Activated CD4-positive, alpha-beta T cell treated with anti-CD3 and anti-CD28 coated beads for 36 hours (primary cell): ENCODE measurements around the gene ALPP. TPM values are rescaled to one million over a fixed set of nuclear protein-coding genes. Genes with fewer than 3 reads are reported as not detected.
"Not testable (repeated sequence)": the region's sequence is repeated elsewhere in the genome, so short reads cannot be mapped to it uniquely, and the experiment has no call there.

ENCODE experiments used
- ATAC-seq: fragments of 200-7000 bp; cut with Tn5 transposase; one replicate; pipeline ENCODE4 v1.10.0; 2021; ENCODE audit warnings: mild to moderate bottlenecking, moderate library complexity
- CTCF ChIA-PET: fragments of 350-600 bp; sonication (Branson Sonifier 250); formaldehyde crosslinking; loops from one replicate; lab custom pipeline; 2021; ENCODE audit warnings: antibody characterized with exemption; lab: Charles Lee
- POLR2A ChIA-PET: fragments of 350-600 bp; sonication (Branson Sonifier 250); formaldehyde crosslinking; loops from one replicate; lab custom pipeline; 2021; ENCODE audit warnings: antibody characterized with exemption, inconsistent platforms; lab: Charles Lee
- DNase-seq: peaks from one replicate; pipeline ENCODE4 v3.0.0-alpha.2; 2020
- H3K27ac Mint-ChIP-seq: one replicate; pipeline ENCODE4 v1.8.0; 2021; ENCODE audit warnings: mixed read lengths
- H3K27me3 Mint-ChIP-seq: one replicate; pipeline ENCODE4 v1.8.0; 2021; ENCODE audit warnings: mixed read lengths
- H3K36me3 Mint-ChIP-seq: one replicate; pipeline ENCODE4 v1.8.0; 2021; ENCODE audit warnings: low read depth, mixed read lengths
- H3K4me1 Mint-ChIP-seq: one replicate; pipeline ENCODE4 v1.8.0; 2021; ENCODE audit warnings: mixed read lengths
- H3K4me3 Mint-ChIP-seq: one replicate; pipeline ENCODE4 v1.8.0; 2021; ENCODE audit warnings: mild to moderate bottlenecking, moderate library complexity, mixed read lengths
- H3K9me3 Mint-ChIP-seq: one replicate; pipeline ENCODE4 v1.8.0; 2021; ENCODE audit warnings: low read depth, mixed read lengths
- intact Hi-C, 2 experiments: fragments of 100-400 bp; cut with DNase I in 1 of 2; cut with micrococcal nuclease in 1 of 2; formaldehyde crosslinking; loops; one replicate each; pipeline versions ENCODE4 v1.14.2 to v1.15.1; 2022 to 2024; cut with DNase I, micrococcal nuclease
- total RNA-seq, 2 experiments: library from RNA; stranded (reverse); gene quantifications; one replicate each; pipeline ENCODE4 v1.2.3, GENCODE V29; 2021

Gene ALPP
- total RNA-seq, 2 experiments from 2014 or later, result not detected

GRCh38 chr2:232352511-232353091, 25.9 kb upstream of the ALPP start:
- Mint-ChIP-seq H3K36me3 (no peaks in the 10 kb centered on the region), H3K27ac (no peak overlapping the region), H3K9me3 (no peaks in the 10 kb centered on the region), H3K4me1 (peaks cover 3% of the 10 kb centered on the region), H3K4me3 (no peak overlapping the region), H3K27me3 (peaks cover 22% of the 10 kb centered on the region)
- ChIA-PET CTCF (interaction anchor here (1.2 kb wide), 1 partner anchor 13 kb away, joined by 3 read pairs; no protein-coding TSS in a partner anchor), POLR2A (no interaction called here)
- ATAC-seq, result no peak
- intact Hi-C loops, result no loop called here
- no peak for DNase-seq

- no peaks in the 10 kb centered on the region for H3K36me3 Mint-ChIP-seq
- no peak overlapping the region for H3K27ac Mint-ChIP-seq
- POLR2A ChIA-PET, result no interaction called here
- intact Hi-C loops, result no loop called here
- peaks cover 3% of the 10 kb centered on the region for H3K4me1 Mint-ChIP-seq
- CTCF ChIA-PET, result interaction anchor here (1.2 kb wide), 1 partner anchor 13 kb away, joined by 3 read pairs; no protein-coding TSS in a partner anchor
- H3K9me3 Mint-ChIP-seq, result no peaks in the 10 kb centered on the region
- H3K4me3 Mint-ChIP-seq, result no peak overlapping the region
- peaks cover 22% of the 10 kb centered on the region for H3K27me3 Mint-ChIP-seq
- ATAC-seq (no peak), DNase-seq (no peak)
Measured at GRCh38 chr2:232353096-232353495, 25.5 kb upstream of the ALPP start.

- H3K27ac Mint-ChIP-seq, result no peak overlapping the region
- peaks cover 3% of the 10 kb centered on the region for H3K4me1 Mint-ChIP-seq
- no peaks in the 10 kb centered on the region for H3K36me3 Mint-ChIP-seq
- DNase-seq (no peak), ATAC-seq (no peak)
- intact Hi-C loops, result no loop called here
- no peaks in the 10 kb centered on the region for H3K9me3 Mint-ChIP-seq
- ChIA-PET POLR2A (no interaction called here), CTCF (no interaction called here)
- H3K4me3 Mint-ChIP-seq, result no peak overlapping the region
- H3K27me3 Mint-ChIP-seq, result peaks cover 22% of the 10 kb centered on the region
Measured at GRCh38 chr2:232353660-232354059, 24.9 kb upstream of the ALPP start.

- no peak for ATAC-seq
- H3K27ac Mint-ChIP-seq, result no peak overlapping the region
- no peak overlapping the region for H3K4me3 Mint-ChIP-seq
- peaks cover 3% of the 10 kb centered on the region for H3K4me1 Mint-ChIP-seq
- intact Hi-C loops, result no loop called here
- peaks cover 22% of the 10 kb centered on the region for H3K27me3 Mint-ChIP-seq
- DNase-seq, result no peak
- no peaks in the 10 kb centered on the region for H3K9me3 Mint-ChIP-seq
- ChIA-PET POLR2A (no interaction called here), CTCF (no interaction called here)
- H3K36me3 Mint-ChIP-seq, result no peaks in the 10 kb centered on the region
Measured at GRCh38 chr2:232354069-232354468, 24.5 kb upstream of the ALPP start.

GRCh38 chr2:232361646-232362045, 16.9 kb upstream of the ALPP start:
- Mint-ChIP-seq H3K4me1 (peaks cover 23% of the 10 kb centered on the region), H3K36me3 (no peaks in the 10 kb centered on the region), H3K27ac (no peak overlapping the region), H3K27me3 (peaks cover under 1% of the 10 kb centered on the region), H3K4me3 (no peak overlapping the region), H3K9me3 (no peaks in the 10 kb centered on the region)
- ATAC-seq (no peak), DNase-seq (no peak)
- intact Hi-C loops, result no loop called here
- ChIA-PET POLR2A (no interaction called here), CTCF (interaction anchor here (0.7 kb wide), 1 partner anchor 505 kb away, joined by 3 read pairs; no protein-coding TSS in a partner anchor)

GRCh38 chr2:232362174-232362900, 16.2 kb upstream of the ALPP start:
- POLR2A ChIA-PET, result interaction anchor here (0.6 kb wide), 1 partner anchor 73 kb away, joined by 4 read pairs; no protein-coding TSS in a partner anchor
- H3K27me3 Mint-ChIP-seq, result no peaks in the 10 kb centered on the region
- DNase-seq (no peak), ATAC-seq (no peak)
- H3K4me3 Mint-ChIP-seq, result no peak overlapping the region
- peaks cover 23% of the 10 kb centered on the region for H3K4me1 Mint-ChIP-seq
- no peaks in the 10 kb centered on the region for H3K9me3 Mint-ChIP-seq
- H3K36me3 Mint-ChIP-seq, result no peaks in the 10 kb centered on the region
- CTCF ChIA-PET, result interaction anchor here (0.6 to 0.7 kb wide), 2 partner anchors 245 to 505 kb away, joined by 3 read pairs; no protein-coding TSS in a partner anchor
- intact Hi-C loops, result no loop called here
- H3K27ac Mint-ChIP-seq, result no peak overlapping the region

- Mint-ChIP-seq H3K27ac (peak overlapping the region; percentile 85), H3K4me3 (peak overlapping the region; percentile 67), H3K4me1 (peaks cover 23% of the 10 kb centered on the region)
- ChIA-PET POLR2A (interaction anchor here (0.6 kb wide), 1 partner anchor 72 kb away, joined by 4 read pairs; no protein-coding TSS in a partner anchor), CTCF (interaction anchor here (1.1 kb wide), 1 partner anchor 123 kb away, joined by 3 read pairs; no protein-coding TSS in a partner anchor)
- H3K9me3 Mint-ChIP-seq, DNase-seq, H3K36me3 Mint-ChIP-seq, H3K27me3 Mint-ChIP-seq, intact Hi-C loops: not testable (repeated sequence)
- ATAC-seq, result peak; percentile 24
Measured at GRCh38 chr2:232363064-232363783, 15.3 kb upstream of the ALPP start.

GRCh38 chr2:232363784-232364615, 14.6 kb upstream of the ALPP start:
- peak; percentile 80 for ATAC-seq
- intact Hi-C loops, result loop anchor here in 1 of 2 experiments (2.0 kb wide), 1 partner anchor 77 kb away; no protein-coding TSS in a partner anchor

GRCh38 chr2:232364806-232365594, 13.6 kb upstream of the ALPP start:
- POLR2A ChIA-PET, ATAC-seq, H3K9me3 Mint-ChIP-seq, DNase-seq, H3K4me3 Mint-ChIP-seq, H3K27ac Mint-ChIP-seq, H3K27me3 Mint-ChIP-seq, H3K36me3 Mint-ChIP-seq: not testable (repeated sequence)
- intact Hi-C loops, result loop anchor here in 1 of 2 experiments (2.0 kb wide), 1 partner anchor 76 kb away; no protein-coding TSS in a partner anchor
- peaks cover 23% of the 10 kb centered on the region for H3K4me1 Mint-ChIP-seq
- CTCF ChIA-PET, result interaction anchor here (1.1 kb wide), 1 partner anchor 29 kb away, joined by 5 read pairs; no protein-coding TSS in a partner anchor

More at GRCh38 chr2:232363784-232364615, 14.6 kb upstream of the ALPP start:
- H3K27ac Mint-ChIP-seq, result peak overlapping the region; percentile 85
- H3K36me3 Mint-ChIP-seq, result no peaks in the 10 kb centered on the region
- H3K4me1 Mint-ChIP-seq, result peaks cover 23% of the 10 kb centered on the region
- peak overlapping the region; percentile 67 for H3K4me3 Mint-ChIP-seq
- DNase-seq, result peak; percentile 41
- no peaks in the 10 kb centered on the region for H3K9me3 Mint-ChIP-seq
- CTCF ChIA-PET, result interaction anchor here (1.1 kb wide), 2 partner anchors 28 to 124 kb away, joined by 3 to 5 read pairs; no protein-coding TSS in a partner anchor
- POLR2A ChIA-PET, result no interaction called here
- H3K27me3 Mint-ChIP-seq, result no peaks in the 10 kb centered on the region
